ENCODE data around the gene ATP6V1D. TPM values are rescaled to one million over a fixed set of nuclear protein-coding genes. Genes with fewer than 3 reads are reported as not detected.

ATP6V1D gene
- total and polyA plus RNA-seq, 2 experiments from 2014 or later = 69.0 to 204 TPM

- Histone ChIP-seq H3K27ac (no peak overlapping the region), H3K9me3 (ENCODE audit: low read depth) (no peaks in the 10 kb centered on the region), H3K4me3 (no peak overlapping the region), H3K27me3 (no peaks in the 10 kb centered on the region), H3K4me1 (ENCODE audit: low read depth) (peaks cover 7% of the 10 kb centered on the region), H3K36me3 (no peaks in the 10 kb centered on the region)
- DNase-seq (ENCODE audit: low read depth in 1 of 2, low spot score in 1 of 2) = no peak
- no peak for TF ChIP-seq CTCF (IDR thresholded peaks at IDR 0.05; ENCODE audit: low read depth, low read length)
These were observed 36.2 kb upstream of the ATP6V1D start for GRCh38 chr14:67395876-67396189.

GRCh38 chr14:67395086-67395875, 35.7 kb upstream of the ATP6V1D start:
- peaks cover 11% of the 10 kb centered on the region for H3K4me1 ChIP-seq (ENCODE audit: low read depth)
- no peaks in the 10 kb centered on the region for H3K27me3 ChIP-seq
- no peak for TF ChIP-seq CTCF (IDR thresholded peaks at IDR 0.05; ENCODE audit: low read depth, low read length)
- no peaks in the 10 kb centered on the region for H3K36me3 ChIP-seq
- no peaks in the 10 kb centered on the region for H3K9me3 ChIP-seq (ENCODE audit: low read depth)
- no peak overlapping the region for H3K27ac ChIP-seq
- no peak for DNase-seq (ENCODE audit: low read depth in 1 of 2, low spot score in 1 of 2)
- no peak overlapping the region for H3K4me3 ChIP-seq

- no peak overlapping the region for H3K27ac ChIP-seq
- no peak for DNase-seq (ENCODE audit: low read depth in 1 of 2, low spot score in 1 of 2)
- H3K4me1 ChIP-seq (ENCODE audit: low read depth) = peaks cover 11% of the 10 kb centered on the region
- H3K36me3 ChIP-seq = no peaks in the 10 kb centered on the region
- TF ChIP-seq CTCF (IDR thresholded peaks at IDR 0.05; ENCODE audit: low read depth, low read length) = no peak
- H3K4me3 ChIP-seq = no peak overlapping the region
- no peaks in the 10 kb centered on the region for H3K27me3 ChIP-seq
- no peaks in the 10 kb centered on the region for H3K9me3 ChIP-seq (ENCODE audit: low read depth)
These were observed 34.1 kb upstream of the ATP6V1D start for GRCh38 chr14:67393689-67394088.

GRCh38 chr14:67392800-67393199, 33.2 kb upstream of the ATP6V1D start:
- Histone ChIP-seq H3K4me3 (no peak overlapping the region), H3K9me3 (ENCODE audit: low read depth) (no peaks in the 10 kb centered on the region), H3K36me3 (no peaks in the 10 kb centered on the region), H3K27ac (no peak overlapping the region), H3K27me3 (no peaks in the 10 kb centered on the region), H3K4me1 (ENCODE audit: low read depth) (peaks cover 11% of the 10 kb centered on the region)
- DNase-seq (ENCODE audit: low read depth in 1 of 2, low spot score in 1 of 2) = no peak
- TF ChIP-seq CTCF (IDR thresholded peaks at IDR 0.05; ENCODE audit: low read depth, low read length) = no peak

GRCh38 chr14:67392123-67392522, 32.5 kb upstream of the ATP6V1D start:
- no peaks in the 10 kb centered on the region for H3K27me3 ChIP-seq
- H3K27ac ChIP-seq = no peak overlapping the region
- H3K4me1 ChIP-seq (ENCODE audit: low read depth) = peaks cover 11% of the 10 kb centered on the region
- no peak for TF ChIP-seq CTCF (IDR thresholded peaks at IDR 0.05; ENCODE audit: low read depth, low read length)
- no peak for DNase-seq (ENCODE audit: low read depth in 1 of 2, low spot score in 1 of 2)
- no peak overlapping the region for H3K4me3 ChIP-seq
- H3K36me3 ChIP-seq = no peaks in the 10 kb centered on the region
- no peaks in the 10 kb centered on the region for H3K9me3 ChIP-seq (ENCODE audit: low read depth)
